Effector memory CD4-positive, alpha-beta T cell (primary cell): Measurements from ENCODE around the gene ZSCAN5B.
"Not testable (repeated sequence)": the region's sequence is repeated elsewhere in the genome, so short reads cannot be mapped to it uniquely, and the experiment has no call there.

Experiments
- DNase-seq, 3 donors: peaks; one replicate each; pipeline ENCODE4 v3.0.0-alpha.2; 2020
- H3K27ac ChIP-seq: 2 replicates; pipeline ENCODE4 v1.7.0; 2013; ENCODE audit warnings: mild to moderate bottlenecking, low read length, moderate library complexity; ENCODE audit not compliant: insufficient read depth, poor library complexity, severe bottlenecking
- H3K27me3 ChIP-seq: replicated peaks from 2 replicates; pipeline ENCODE4 v1.7.0; 2013; ENCODE audit warnings: mild to moderate bottlenecking, low read length; ENCODE audit not compliant: insufficient read depth, control insufficient read depth, poor library complexity, severe bottlenecking
- H3K36me3 ChIP-seq: 2 replicates; pipeline ENCODE4 v1.7.0; 2013; ENCODE audit warnings: mild to moderate bottlenecking, low read length, moderate library complexity; ENCODE audit not compliant: control insufficient read depth, insufficient read depth
- H3K4me1 ChIP-seq: 2 replicates; pipeline ENCODE4 v1.7.0; 2013; ENCODE audit warnings: low read length, mild to moderate bottlenecking; ENCODE audit not compliant: control insufficient read depth, insufficient read depth, poor library complexity, severe bottlenecking
- H3K4me3 ChIP-seq: 2 replicates; pipeline ENCODE4 v1.7.0; 2013; ENCODE audit warnings: low read length, low read depth, mild to moderate bottlenecking; ENCODE audit not compliant: insufficient read depth, poor library complexity, severe bottlenecking
- H3K9me3 ChIP-seq: 2 replicates; pipeline ENCODE4 v1.7.0; 2013; ENCODE audit warnings: mild to moderate bottlenecking, low read length, moderate library complexity; ENCODE audit not compliant: control insufficient read depth
- total RNA-seq, 3 donors: gene quantifications; one replicate each; lab custom pipeline; 2026; lab: John Stamatoyannopoulos, UW

ZSCAN5B gene, protein sequence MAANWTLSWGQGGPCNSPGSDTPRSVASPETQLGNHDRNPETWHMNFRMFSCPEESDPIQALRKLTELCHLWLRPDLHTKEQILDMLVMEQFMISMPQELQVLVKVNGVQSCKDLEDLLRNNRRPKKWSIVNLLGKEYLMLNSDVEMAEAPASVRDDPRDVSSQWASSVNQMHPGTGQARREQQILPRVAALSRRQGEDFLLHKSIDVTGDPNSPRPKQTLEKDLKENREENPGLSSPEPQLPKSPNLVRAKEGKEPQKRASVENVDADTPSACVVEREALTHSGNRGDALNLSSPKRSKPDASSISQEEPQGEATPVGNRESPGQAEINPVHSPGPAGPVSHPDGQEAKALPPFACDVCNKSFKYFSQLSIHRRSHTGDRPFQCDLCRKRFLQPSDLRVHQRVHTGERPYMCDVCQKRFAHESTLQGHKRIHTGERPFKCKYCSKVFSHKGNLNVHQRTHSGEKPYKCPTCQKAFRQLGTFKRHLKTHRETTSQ
- total RNA-seq, result 0 reads per million in 3 donors

DNA sequence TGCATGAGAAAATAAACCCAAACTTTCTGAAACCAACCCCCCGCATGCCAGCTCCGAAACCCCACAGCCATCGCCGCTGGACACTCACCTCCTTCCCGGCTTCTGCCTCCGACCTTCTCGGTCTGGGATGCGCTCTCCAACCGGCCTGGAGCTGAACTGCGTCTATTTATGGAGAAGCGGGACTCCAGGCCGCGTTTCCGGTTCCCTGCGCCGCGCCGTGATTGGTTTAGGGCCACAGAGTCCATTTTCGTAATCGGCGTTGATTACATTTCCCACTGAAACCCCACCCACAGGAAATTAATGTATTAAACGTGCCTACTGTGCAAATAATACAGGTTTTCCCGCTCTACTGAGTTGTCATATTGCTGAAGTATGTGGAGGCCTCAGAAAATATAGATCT is at the start of gene ZSCAN5B:
Gene ZSCAN5B, minus strand, starts transcription at position 138 of the 400 bp plus-strand sequence. CDS start 4,731 bp downstream, outside the sequence.
- not testable (repeated sequence) for H3K27me3 ChIP-seq, H3K36me3 ChIP-seq, H3K4me3 ChIP-seq, H3K4me1 ChIP-seq, H3K27ac ChIP-seq, H3K9me3 ChIP-seq, DNase-seq

DNA sequence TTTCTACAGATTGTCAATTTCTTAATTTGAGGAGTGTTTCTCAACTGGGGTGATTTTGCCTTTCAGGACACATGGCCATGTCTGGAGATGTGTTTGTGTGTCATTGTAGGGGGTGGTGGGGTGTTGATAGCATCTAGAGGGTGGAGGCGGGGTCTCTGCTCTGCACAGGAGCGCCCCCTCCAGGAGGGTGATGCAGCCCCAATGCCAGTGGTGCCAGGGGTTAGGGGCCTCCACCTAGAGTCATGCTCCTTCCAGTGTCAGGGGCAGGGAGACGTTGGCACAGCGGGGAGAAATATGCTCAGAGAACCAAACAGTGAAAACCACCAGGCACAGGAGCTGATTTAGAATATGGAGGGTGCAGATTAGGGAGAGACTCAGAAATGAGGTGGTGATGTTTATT is 48.2 kb upstream of the ZSCAN5B start:
- not testable (repeated sequence) for H3K27me3 ChIP-seq, H3K4me1 ChIP-seq, H3K4me3 ChIP-seq, DNase-seq, H3K9me3 ChIP-seq, H3K27ac ChIP-seq, H3K36me3 ChIP-seq

DNA sequence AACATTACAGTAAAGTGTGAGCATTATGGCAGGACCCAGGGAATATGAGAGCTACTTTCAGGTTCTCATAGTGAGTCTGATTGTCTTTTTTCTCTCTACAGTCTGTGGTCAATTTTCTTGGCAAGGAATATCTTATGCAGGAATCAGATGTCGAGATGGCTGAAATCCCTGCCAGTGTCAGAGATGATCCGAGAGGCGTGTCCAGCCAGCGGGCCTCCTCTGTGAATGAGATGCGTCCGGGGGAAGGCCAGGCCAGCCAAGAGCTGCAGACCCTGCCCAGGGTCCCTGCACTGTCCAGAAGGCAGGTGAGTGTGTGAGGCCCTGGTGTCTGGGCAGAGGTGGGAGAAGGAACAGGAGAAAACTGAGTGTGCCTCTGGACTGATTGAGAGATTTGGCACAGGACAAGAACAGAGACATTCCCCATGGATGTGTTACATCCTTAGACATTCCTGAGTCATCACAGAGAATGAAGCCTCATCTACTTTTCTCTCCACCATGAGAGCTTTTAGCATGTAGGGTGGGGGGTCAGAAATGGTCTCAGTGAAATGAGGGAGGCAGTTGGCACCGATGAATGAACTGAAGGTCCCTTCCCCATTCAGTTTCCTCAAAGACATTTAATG is 47.6 kb upstream of the ZSCAN5B start:
- Histone ChIP-seq H3K4me1 (no peaks in the 10 kb centered on the region), H3K4me3 (no peak overlapping the region), H3K27me3 (no peaks in the 10 kb centered on the region), H3K9me3 (no peaks in the 10 kb centered on the region), H3K36me3 (no peaks in the 10 kb centered on the region), H3K27ac (no peak overlapping the region)
- no peak for DNase-seq

DNA sequence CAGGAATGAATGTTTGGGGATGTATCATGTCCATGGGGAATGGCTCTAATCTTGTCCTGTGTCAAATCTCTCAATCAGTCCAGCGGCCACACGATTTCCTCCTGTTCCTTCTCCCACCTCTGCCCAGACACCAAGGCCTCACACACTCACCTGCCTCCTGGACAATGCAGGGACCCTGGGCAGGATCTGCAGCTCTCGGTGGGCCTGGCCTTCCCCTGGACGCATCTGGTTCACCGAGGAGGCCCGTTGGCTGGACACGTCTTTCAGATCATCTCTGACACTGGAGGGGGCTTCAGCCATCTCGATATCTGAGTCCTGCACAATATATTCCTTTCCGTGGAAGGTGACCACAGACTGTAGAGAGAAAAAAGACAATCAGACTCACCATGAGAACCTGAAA is 25.9 kb upstream of the ZSCAN5B start:
- DNase-seq, result no peak
- H3K27me3 ChIP-seq, result no peaks in the 10 kb centered on the region
- H3K36me3 ChIP-seq, result no peaks in the 10 kb centered on the region
- H3K27ac ChIP-seq, result no peak overlapping the region
- H3K9me3 ChIP-seq, result no peaks in the 10 kb centered on the region
- no peaks in the 10 kb centered on the region for H3K4me1 ChIP-seq
- no peak overlapping the region for H3K4me3 ChIP-seq

DNA sequence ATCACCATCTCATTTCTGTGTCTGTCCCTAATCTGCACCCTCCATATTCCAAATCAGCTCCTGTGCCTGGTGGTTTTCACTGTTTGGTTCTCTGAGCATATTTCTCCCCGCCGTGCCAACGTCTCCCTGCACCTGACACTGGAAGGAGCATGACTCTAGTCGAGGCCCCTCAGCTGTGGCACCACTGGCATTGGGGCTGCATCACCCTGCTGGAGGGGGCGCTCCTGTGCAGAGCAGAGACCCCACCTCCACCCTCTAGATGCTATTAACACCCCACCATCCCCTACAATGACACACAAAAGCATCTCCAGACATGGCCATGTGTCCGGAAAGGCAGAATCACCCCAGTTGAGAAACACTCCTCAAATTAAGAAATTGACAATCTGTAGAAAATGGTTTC is 25.3 kb upstream of the ZSCAN5B start:
- H3K4me1 ChIP-seq, result no peaks in the 10 kb centered on the region
- no peak overlapping the region for H3K4me3 ChIP-seq
- H3K27ac ChIP-seq, result no peak overlapping the region
- no peak for DNase-seq
- H3K27me3 ChIP-seq, result no peaks in the 10 kb centered on the region
- H3K36me3 ChIP-seq, result no peaks in the 10 kb centered on the region
- no peaks in the 10 kb centered on the region for H3K9me3 ChIP-seq

DNA sequence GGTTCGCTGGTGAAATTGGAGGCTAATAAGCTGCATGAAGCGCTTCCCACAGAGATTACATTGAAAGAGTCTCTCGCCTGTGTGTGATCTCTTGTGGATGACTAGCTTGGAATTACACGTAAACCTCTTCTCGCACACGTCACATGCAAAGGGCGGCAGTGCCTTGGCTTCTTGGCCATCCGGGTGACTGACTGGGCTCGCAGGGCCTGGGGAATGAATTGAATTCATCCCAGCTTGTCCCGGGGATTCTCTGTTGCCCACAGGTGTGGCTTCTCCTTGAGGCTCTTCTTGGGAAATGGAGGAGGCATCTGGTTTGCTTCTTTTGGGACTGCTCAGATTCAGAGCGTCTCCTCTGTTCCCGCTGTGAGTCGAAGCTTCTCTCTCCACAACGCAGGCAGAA is 24.3 kb upstream of the ZSCAN5B start:
- Histone ChIP-seq H3K36me3 (no peaks in the 10 kb centered on the region), H3K9me3 (no peaks in the 10 kb centered on the region), H3K4me1 (no peaks in the 10 kb centered on the region), H3K4me3 (no peak overlapping the region), H3K27ac (no peak overlapping the region), H3K27me3 (no peaks in the 10 kb centered on the region)
- DNase-seq, result no peak

DNA sequence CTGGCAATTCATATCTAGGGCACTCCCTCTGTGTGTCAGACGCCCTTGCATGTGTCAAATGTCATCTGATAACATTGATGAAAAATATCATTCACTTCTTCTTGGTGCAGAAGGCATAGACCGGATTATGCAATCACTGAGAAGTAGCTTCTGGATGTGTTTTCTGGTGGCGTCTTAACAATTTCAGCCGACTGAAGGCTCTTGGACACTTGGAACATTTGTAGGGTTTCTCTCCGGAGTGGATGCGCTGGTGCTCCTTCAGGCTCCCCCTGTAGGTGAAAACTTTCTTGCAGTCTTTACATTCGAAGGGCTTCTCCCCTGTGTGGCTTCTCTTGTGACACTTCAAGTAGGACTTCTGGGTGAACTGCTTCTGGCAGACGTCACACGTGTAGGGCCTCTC is 23.9 kb upstream of the ZSCAN5B start:
- DNase-seq, H3K4me3 ChIP-seq, H3K9me3 ChIP-seq, H3K4me1 ChIP-seq, H3K27ac ChIP-seq, H3K27me3 ChIP-seq, H3K36me3 ChIP-seq: not testable (repeated sequence)

DNA sequence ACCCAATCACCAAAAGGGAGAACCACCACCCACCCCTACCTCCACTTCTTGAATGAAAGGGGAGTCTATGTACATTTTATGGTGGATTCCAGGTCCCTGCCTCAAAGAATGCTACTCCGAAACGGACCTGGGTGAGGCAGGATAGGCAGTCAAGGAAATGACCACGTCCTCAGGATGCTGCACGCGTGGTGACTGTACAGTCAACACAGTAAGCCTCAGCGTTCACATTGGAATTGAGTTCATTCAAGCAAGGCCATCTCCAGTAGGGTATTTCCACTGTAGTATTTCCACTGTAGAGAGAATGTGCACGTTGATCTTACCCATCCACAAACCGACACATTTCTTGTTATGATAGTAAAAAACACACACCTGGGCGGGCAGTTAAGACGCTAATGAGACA is 21.4 kb upstream of the ZSCAN5B start:
- Histone ChIP-seq H3K4me1 (no peaks in the 10 kb centered on the region), H3K9me3 (no peaks in the 10 kb centered on the region), H3K4me3 (no peak overlapping the region), H3K27me3 (peaks cover 2% of the 10 kb centered on the region), H3K27ac (no peak overlapping the region), H3K36me3 (no peaks in the 10 kb centered on the region)
- DNase-seq, result no peak

DNA sequence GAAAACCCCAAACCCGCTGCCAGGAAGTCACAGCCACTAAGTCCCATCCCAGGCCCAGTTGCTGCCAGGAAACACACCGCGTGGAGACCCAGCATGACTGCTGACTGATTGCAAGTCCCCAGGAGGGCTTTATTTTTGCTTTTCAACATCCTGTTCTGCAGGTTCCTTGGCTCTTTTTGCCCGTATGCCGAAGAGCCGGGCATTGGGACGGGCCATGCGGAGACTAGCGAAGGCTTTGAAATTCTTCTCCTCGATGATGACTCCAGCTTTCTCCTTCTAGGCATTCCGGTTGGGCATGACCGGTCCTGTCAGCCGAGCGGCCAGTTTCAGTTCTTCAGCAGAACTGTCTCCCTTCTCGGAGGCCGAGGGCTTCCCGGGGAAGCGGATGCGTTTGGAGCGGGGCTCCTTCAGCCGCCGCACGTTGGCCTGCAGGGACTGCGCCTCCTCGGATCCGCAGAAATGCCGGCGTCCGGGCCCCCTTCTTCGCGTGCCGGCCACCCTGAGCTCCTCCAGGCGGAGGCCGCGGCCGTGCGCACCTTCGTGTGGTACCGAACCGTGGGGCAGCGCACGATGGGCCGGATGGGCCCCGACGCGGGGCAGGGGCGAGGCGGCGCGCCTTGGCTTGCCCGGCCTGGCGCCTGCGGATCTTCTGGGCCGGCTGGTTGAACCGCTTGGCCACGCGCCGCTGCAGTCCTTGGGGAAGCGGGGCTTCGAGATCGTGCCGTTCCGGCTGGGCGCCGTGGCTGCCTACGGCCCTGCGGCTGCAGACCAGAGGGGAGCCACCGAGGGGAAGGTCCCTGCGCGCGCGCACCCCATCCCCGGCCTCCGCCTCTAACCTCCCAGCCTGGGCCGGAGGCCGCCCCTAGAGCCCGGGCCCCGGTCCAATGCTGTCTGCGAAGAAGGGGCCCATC is 19.7 kb upstream of the ZSCAN5B start:
- peaks cover 2% of the 10 kb centered on the region for H3K27me3 ChIP-seq
- no peak overlapping the region for H3K4me3 ChIP-seq
- no peak overlapping the region for H3K27ac ChIP-seq
- H3K4me1 ChIP-seq, result no peaks in the 10 kb centered on the region
- H3K9me3 ChIP-seq, result no peaks in the 10 kb centered on the region
- H3K36me3 ChIP-seq, result no peaks in the 10 kb centered on the region
- no peak for DNase-seq
